CD4-positive, alpha-beta T cell treated with Interleukin-15 for 4 hours (primary cell): ENCODE data around the gene PAPSS2.
"Not testable (repeated sequence)": the region's sequence is repeated elsewhere in the genome, so short reads cannot be mapped to it uniquely, and the experiment has no call there.

Source experiments
- DNase-seq: peaks from one replicate; pipeline ENCODE4 v3.0.0-alpha.2; 2020; ENCODE audit warnings: low spot score

PAPSS2 gene

GRCh38 chr10:87642988-87643387, 16.7 kb upstream of the PAPSS2 start:
- no peak for DNase-seq

GRCh38 chr10:87643920-87644319, 15.8 kb upstream of the PAPSS2 start:
- no peak for DNase-seq

DNA sequence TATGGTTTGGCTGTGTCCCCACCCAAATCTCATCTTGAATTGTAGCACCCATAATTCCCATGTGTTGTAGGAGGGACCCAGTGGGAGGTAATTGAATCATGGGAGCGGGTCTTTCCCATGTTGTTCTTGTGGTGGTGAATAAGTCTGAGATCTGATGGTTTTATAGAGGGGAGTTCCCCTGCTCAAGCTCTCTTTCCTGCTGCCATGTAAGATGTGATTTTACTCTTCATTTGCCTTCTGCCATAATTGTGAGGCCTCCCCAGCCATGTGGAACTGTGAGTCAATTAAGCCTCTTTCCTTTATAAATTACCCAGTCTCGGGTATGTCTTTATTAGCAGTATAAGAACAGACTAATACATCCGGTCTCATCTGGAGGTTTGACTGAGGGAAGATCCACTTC, 15.2 kb upstream of the PAPSS2 start:
- DNase-seq: not testable (repeated sequence)

DNA sequence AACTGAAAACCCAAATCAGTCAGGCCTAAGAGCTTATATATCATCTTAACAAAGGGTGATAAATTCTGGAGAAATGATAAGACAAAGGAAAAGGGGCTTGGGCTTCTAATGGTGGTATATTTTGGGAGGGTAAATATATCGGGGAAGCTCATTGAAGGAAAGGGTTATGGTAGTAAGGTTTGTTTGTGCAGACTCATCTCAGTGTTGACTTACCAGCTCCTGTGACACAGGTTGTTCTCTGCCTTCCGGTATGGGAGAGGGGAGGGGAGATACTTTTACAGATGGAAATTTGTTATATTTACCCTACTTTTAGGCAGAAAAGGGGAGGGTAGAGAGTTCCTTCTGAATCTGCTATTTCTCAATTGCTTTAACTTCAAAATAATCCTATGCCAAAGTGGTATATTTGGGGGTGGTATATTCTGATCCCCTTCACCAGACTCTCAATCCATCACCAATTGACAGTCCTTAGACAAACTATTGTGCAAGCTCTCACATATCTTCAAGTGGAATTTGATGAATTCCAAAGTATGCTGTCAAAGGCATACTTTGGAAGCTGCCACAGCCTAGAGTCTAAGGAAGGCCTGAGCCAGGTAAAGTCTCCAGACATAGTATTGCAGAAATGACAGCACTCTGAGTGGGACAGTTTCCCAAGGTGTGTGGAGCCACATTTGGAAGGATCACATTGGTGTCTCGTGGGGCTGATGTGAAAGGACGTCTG, 13.3 kb upstream of the PAPSS2 start:
- DNase-seq: no peak

DNA sequence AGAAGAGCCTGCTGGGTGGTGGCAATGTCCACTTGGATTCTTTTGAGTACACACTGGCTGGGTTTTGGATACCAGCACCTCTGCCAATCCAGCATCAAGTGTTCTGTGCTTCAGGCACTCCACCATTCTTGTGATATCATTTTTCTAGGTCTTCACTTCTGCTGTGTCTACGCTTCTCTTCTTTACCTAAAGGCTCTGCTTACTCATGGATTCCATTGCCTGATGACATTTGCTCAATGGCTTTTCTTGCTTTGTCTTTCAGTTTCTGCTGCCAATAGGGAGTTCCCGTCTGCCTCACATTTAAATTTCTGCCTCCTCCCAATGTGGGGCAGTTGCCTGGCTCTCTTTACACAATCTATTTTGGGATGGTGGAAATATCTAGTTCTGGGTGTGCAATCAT, 12.7 kb upstream of the PAPSS2 start:
- no peak for DNase-seq

GRCh38 chr10:87650838-87651589, 8.7 kb upstream of the PAPSS2 start:
- DNase-seq: no peak

GRCh38 chr10:87651801-87652200, 7.9 kb upstream of the PAPSS2 start:
- no peak for DNase-seq

GRCh38 chr10:87652261-87652660, 7.4 kb upstream of the PAPSS2 start:
- no peak for DNase-seq

DNA sequence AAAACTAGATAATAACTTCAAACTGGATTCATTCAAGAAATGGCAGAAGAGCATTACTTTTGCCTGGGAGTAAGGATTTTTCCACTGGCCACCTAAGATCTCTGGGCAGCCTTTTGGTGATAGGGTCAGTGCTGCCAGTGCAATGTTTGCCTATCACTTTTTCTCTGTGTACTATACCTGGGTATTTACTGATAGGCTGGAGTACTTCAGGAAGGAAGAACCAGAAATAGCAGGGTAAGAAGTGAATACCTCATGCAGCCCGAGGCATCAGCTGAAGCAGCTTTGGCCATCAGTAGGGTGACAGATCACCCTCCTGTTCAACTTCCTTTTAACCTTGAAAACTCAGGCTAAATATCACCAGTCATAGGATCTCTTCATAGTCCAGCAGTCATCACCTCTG, 5.5 kb upstream of the PAPSS2 start:
- DNase-seq: no peak

GRCh38 chr10:87656431-87657072, 3.1 kb upstream of the PAPSS2 start:
- DNase-seq: peak; percentile 33

GRCh38 chr10:87657371-87657770, 2.3 kb upstream of the PAPSS2 start:
- no peak for DNase-seq

GRCh38 chr10:87658321-87658795, 1.3 kb upstream of the PAPSS2 start:
- DNase-seq: no peak

- no peak for DNase-seq
Observed at GRCh38 chr10:87658858-87659555, 671 bp upstream of the PAPSS2 start.

DNA sequence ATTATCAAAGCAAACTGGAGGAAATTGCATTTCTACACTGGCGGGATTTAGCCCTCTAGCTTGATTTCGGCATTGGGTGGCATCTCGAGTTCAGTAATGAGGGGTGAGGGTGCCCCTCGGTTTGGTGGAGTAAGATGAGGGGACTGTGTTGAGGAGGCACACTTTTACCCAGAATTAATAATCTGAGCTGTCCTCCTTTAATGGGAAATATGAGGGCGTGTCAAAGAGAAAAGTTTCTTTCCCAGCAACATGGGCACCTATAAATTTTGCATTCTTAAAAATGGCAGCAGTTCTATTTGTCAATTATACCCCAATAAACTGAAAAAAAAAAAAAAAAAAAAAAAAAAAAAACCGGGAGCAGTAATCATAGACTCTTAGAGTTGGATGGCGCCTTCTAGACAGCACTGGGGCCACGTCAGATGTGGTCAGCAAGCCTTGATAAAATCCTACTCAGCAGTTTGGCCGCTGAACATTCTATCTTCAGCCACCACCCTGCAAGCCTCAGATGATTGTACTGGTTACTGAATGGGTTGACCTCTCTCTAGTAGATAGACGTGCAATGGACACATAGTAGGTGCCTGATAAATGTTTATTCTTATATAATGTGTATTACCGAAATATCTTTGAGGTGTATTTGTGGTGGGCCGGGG, 931 bp downstream of the PAPSS2 start:
- DNase-seq: peak; percentile 2

DNA sequence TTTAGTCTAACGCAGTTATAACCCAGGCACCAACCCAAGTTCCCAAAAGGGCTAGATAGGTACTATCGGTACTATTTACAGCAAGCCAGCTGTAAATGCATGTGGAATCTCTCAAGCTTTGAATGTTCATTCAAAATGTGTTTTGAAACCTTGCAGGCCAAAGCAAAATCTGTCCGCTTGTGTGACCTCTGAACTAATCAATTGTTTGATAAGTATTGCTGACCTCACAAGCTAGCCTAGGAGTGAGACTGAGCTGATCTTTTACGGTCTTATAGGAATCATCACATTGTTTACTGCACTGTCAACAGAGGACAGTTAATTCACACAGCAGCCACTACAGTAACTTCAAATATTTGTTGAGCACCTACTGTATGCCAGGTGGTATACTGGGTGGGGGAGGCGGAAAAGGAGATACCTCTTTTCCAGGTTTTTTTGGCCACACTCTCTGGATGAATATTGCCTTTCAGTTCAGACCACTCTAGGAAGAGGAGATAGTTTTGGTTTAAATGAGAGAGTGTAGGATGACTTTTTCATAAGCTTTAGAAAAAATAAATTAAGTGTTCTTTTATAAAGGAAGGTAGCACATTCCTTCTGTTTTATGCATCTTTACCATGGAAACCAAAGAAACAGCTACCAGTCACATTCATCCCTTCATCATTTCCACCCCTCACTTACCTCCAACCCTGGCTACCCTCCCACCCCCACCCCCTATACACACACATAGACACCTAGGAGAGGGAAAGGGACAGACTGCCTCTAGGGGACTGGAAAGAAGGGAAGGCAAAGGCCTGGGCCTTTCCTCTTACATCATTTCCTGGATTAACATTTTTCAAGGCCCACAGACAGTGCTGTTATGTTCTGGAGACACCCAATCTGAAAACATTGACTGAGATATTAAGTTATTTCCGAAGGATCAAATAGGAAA, 2.4 kb downstream of the PAPSS2 start:
- DNase-seq: no peak

DNA sequence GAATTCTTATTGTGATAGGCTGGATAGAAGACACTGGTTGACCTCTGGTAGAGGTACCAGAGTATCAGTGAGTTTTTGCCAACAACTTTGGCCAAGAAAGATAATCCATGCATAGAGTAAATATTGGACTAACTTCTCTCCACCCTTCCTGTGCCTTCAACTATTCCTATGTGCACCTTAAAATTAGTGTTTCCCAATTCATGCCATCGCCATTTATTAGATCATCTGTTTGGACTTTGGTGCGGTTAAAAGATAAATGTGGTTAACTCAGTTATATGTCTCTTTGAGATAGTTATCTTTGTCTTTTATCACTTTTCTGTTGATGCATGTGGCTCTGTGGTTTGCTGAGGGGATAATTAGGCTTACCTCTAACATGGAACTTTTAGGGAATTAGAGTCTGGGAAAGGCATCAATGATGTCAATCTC, 4.6 kb downstream of the PAPSS2 start:
- DNase-seq: no peak

DNA sequence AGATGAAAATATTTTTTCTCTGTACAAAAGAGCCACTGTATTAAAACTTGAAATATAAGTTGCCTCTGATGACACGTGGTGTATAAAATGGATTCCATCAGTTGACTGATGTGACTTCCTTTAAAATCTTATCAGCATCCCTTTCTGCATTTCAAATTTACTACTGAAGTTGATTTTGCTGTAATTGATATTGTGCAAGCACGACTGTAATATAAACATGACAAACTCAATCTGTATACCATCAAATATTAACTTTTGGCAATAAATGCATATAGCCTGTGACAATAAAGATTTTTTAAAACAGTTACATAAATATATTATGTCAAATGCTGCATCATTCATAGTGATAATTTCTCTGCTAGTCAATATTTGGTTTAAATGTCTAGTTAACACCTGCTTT, 7.8 kb downstream of the PAPSS2 start:
- no peak for DNase-seq

DNA sequence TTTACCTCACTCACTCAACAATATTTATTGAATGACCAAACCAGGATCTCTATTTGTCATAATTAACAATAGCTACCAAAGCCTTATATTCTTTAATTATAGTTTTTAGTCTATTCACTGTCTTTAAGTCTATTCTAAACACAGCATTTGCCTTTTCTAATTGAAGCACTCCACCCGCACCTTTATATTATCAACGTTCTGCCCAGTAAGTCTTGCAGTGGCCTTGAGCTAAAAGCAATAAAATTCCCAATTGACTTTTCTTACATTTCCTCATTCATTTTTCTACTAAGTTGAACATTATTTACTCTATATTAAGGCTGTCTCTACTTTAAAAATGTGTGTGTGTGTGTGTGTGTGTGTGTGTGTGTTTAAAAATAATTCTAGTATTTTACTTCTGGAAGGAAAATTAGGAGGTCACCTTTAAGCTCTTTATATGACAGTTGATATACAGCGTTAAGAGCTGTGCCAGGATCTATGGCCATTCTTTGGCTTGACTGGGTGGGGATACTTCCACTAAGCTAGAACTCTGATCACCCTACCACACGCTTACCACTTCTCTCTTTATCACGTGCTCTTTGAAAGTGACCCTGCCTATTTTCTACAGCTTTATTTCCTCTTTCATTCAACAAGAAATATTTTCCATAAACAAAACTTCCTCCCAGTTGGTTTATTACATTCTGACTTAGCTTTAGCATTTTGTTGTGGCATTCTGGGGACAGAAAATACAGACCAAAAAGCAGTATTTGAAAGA, 8.8 kb downstream of the PAPSS2 start:
- DNase-seq: no peak

- no peak for DNase-seq
Observed at GRCh38 chr10:87669752-87670151, 10.1 kb downstream of the PAPSS2 start.

DNA sequence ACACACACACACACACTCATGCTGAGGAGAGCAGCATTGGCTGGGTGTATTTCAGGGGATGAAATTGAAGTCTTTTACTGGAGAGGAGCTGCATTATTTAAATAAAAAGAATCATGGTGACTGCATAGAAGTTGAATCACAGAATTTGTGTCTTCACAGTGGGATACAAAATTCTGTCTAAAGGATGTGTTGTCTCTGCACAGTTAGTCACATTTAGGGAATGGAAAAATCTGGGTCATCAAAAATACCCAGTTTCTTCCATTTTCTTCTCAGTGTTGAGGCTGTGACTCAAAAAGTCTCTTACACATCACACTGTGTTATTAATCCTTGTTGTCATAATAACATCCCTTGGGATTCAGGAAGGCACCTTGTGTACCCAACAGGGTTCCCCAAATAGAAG, 10.9 kb downstream of the PAPSS2 start:
- no peak for DNase-seq
